ENCODE results near the gene UBR2.

The UBR2 gene

GRCh38 chr6:42690872-42691271, 127.0 kb downstream of the UBR2 start:
- H4K20me1 ChIP-seq (ENCODE audit: insufficient read depth, low read length): no peaks in the 10 kb centered on the region
- no peak overlapping the region for H3K4me3 ChIP-seq (ENCODE audit: low read depth in 1 of 2, low read length in 2 of 2)
- no peak overlapping the region for H3K9ac ChIP-seq (ENCODE audit: low read depth, low read length)
- H3K27ac ChIP-seq (ENCODE audit: low read length): no peak overlapping the region
- no peaks in the 10 kb centered on the region for H3K9me3 ChIP-seq (ENCODE audit: insufficient read depth, low read length, severe bottlenecking)
- no peaks in the 10 kb centered on the region for H3K79me2 ChIP-seq (ENCODE audit: insufficient read depth, low read length)
- H3K4me2 ChIP-seq (ENCODE audit: insufficient read depth, low read length): no peak overlapping the region
- H3K36me3 ChIP-seq (ENCODE audit: insufficient read depth, low read length): peaks cover 80% of the 10 kb centered on the region
- no peak for ATAC-seq (ENCODE audit: insufficient read depth, low read depth)
- H3K27me3 ChIP-seq (ENCODE audit: insufficient read depth, low read length, poor library complexity): no peaks in the 10 kb centered on the region
- TF ChIP-seq EZH2 (IDR thresholded peaks at IDR 0.05; ENCODE audit: borderline replicate concordance, low read depth, low read length, severe bottlenecking) (no peak), CTCF (IDR thresholded peaks at IDR 0.05; ENCODE audit: borderline replicate concordance, extremely low read depth, low read length, poor library complexity, severe bottlenecking) (no peak)
- DNase-seq: no peak
- H2AFZ ChIP-seq (ENCODE audit: low read depth, low read length): no peak overlapping the region
- H3K4me1 ChIP-seq (ENCODE audit: insufficient read depth, low read length): peaks cover 14% of the 10 kb centered on the region

GRCh38 chr6:42692137-42692911, 128.5 kb downstream of the UBR2 start:
- DNase-seq (no peak), ATAC-seq (ENCODE audit: insufficient read depth, low read depth) (no peak)
- H3K4me2 ChIP-seq (ENCODE audit: insufficient read depth, low read length): no peak overlapping the region
- H3K4me1 ChIP-seq (ENCODE audit: insufficient read depth, low read length): peaks cover 14% of the 10 kb centered on the region
- H3K79me2 ChIP-seq (ENCODE audit: insufficient read depth, low read length): no peaks in the 10 kb centered on the region
- no peaks in the 10 kb centered on the region for H3K9me3 ChIP-seq (ENCODE audit: insufficient read depth, low read length, severe bottlenecking)
- H4K20me1 ChIP-seq (ENCODE audit: insufficient read depth, low read length): no peaks in the 10 kb centered on the region
- H3K27ac ChIP-seq (ENCODE audit: low read length): no peak overlapping the region
- TF ChIP-seq CTCF (IDR thresholded peaks at IDR 0.05; ENCODE audit: borderline replicate concordance, extremely low read depth, low read length, poor library complexity, severe bottlenecking) (no peak), EZH2 (IDR thresholded peaks at IDR 0.05; ENCODE audit: borderline replicate concordance, low read depth, low read length, severe bottlenecking) (no peak)
- no peak overlapping the region for H2AFZ ChIP-seq (ENCODE audit: low read depth, low read length)
- H3K36me3 ChIP-seq (ENCODE audit: insufficient read depth, low read length): peaks cover 73% of the 10 kb centered on the region
- no peak overlapping the region for H3K4me3 ChIP-seq (ENCODE audit: low read depth in 1 of 2, low read length in 2 of 2)
- no peak overlapping the region for H3K9ac ChIP-seq (ENCODE audit: low read depth, low read length)
- no peaks in the 10 kb centered on the region for H3K27me3 ChIP-seq (ENCODE audit: insufficient read depth, low read length, poor library complexity)

- Histone ChIP-seq H4K20me1 (ENCODE audit: insufficient read depth, low read length) (no peaks in the 10 kb centered on the region), H3K4me1 (ENCODE audit: insufficient read depth, low read length) (peaks cover 14% of the 10 kb centered on the region), H3K9ac (ENCODE audit: low read depth, low read length) (no peak overlapping the region), H3K4me3 (ENCODE audit: low read depth in 1 of 2, low read length in 2 of 2) (no peak overlapping the region), H3K9me3 (ENCODE audit: insufficient read depth, low read length, severe bottlenecking) (no peaks in the 10 kb centered on the region), H3K79me2 (ENCODE audit: insufficient read depth, low read length) (no peaks in the 10 kb centered on the region), H2AFZ (ENCODE audit: low read depth, low read length) (no peak overlapping the region), H3K4me2 (ENCODE audit: insufficient read depth, low read length) (no peak overlapping the region), H3K27ac (ENCODE audit: low read length) (peak overlapping the region; percentile 69), H3K36me3 (ENCODE audit: insufficient read depth, low read length) (peaks cover 60% of the 10 kb centered on the region), H3K27me3 (ENCODE audit: insufficient read depth, low read length, poor library complexity) (no peaks in the 10 kb centered on the region)
- peak; percentile 83 for ATAC-seq (ENCODE audit: insufficient read depth, low read depth)
- DNase-seq: peak; percentile 14
- TF ChIP-seq EZH2 (IDR thresholded peaks at IDR 0.05; ENCODE audit: borderline replicate concordance, low read depth, low read length, severe bottlenecking) (no peak), CTCF (IDR thresholded peaks at IDR 0.05; ENCODE audit: borderline replicate concordance, extremely low read depth, low read length, poor library complexity, severe bottlenecking) (no peak)
These were observed 130.0 kb downstream of the UBR2 start for GRCh38 chr6:42693725-42694323.
